ENCODE data around the gene HSBP1L1. TPM values are rescaled to one million over a fixed set of nuclear protein-coding genes. Genes with fewer than 3 reads are reported as not detected.

The HSBP1L1 gene
- total RNA-seq, 1 experiment from 2014 or later, result not detected

DNA sequence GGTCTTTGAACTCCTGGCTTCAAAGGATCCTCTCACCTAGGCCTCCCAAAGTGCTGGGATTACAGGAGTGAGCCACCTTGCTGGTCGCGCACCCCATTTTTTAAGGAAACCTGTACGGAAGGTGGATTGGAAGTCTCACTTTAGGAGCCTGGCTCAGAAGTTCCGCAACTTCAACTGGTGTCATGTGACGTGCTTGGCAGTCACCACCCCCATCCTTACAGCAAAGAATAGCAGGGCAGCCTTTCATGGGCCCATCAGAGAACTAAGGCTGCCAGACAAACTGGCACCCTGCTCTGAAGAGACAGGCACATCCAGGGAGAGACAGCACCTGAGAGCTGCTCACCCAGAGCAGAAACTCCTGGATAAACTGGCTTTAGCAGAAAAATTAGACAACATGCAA lies 9.7 kb upstream of the HSBP1L1 start:
- H2BK12ac ChIP-seq (ENCODE audit: insufficient read length, low read depth, low read length), result no peak overlapping the region
- peaks cover 0 to 1% (median 0%) of the 10 kb centered on the region in 3 experiments; a peak in 1 of 7 replicates for H3K36me3 Mint-ChIP-seq (ENCODE audit: insufficient read depth in 1 of 3, low read depth in 3 of 3)
- no peak overlapping the region for H2AK5ac ChIP-seq (ENCODE audit: insufficient read length, low read length)
- no peak overlapping the region for H3K56ac ChIP-seq (ENCODE audit: insufficient read length, low read depth, low read length)
- no peak overlapping the region for H4K8ac ChIP-seq (replicated peaks; ENCODE audit: insufficient read length, low read depth, low read length)
- no peak overlapping the region for H3K4me2 ChIP-seq (ENCODE audit: insufficient read depth, insufficient read length, low read length)
- H3K9me3 Mint-ChIP-seq, result no peaks in the 10 kb centered on the region; a peak in 1 of 5 replicates
- no peaks in the 10 kb centered on the region for H4K20me1 ChIP-seq (ENCODE audit: control insufficient read depth, insufficient read depth, insufficient read length)
- no peak overlapping the region for H3K4me3 Mint-ChIP-seq
- TF ChIP-seq CTCF (conservative IDR thresholded peaks at IDR 0.05), result no peak
- no peak overlapping the region for H3K27ac ChIP-seq (ENCODE audit: insufficient read length, low read depth, low read length)
- no peak overlapping the region for H4K5ac ChIP-seq (ENCODE audit: insufficient read length, low read depth, low read length)
- H2BK20ac ChIP-seq (ENCODE audit: low read depth, low read length, poor library complexity, severe bottlenecking), result no peak overlapping the region
- H3K9me3 ChIP-seq (ENCODE audit: control insufficient read depth, low read depth, low read length), result no peaks in the 10 kb centered on the region
- H2BK15ac ChIP-seq (ENCODE audit: low read depth, low read length), result no peak overlapping the region
- H3K79me1 ChIP-seq (ENCODE audit: insufficient read depth, low read depth, low read length, poor library complexity, severe bottlenecking), result no peaks in the 10 kb centered on the region
- no peak overlapping the region for H3K9ac ChIP-seq (ENCODE audit: extremely low read depth, insufficient read length, low read length)
- no CpG with 5 or more reads among the region's 5 CpGs for WGBS (ENCODE audit: extremely low coverage, insufficient read length, low lambda C conversion rate)
- peaks cover 87% of the 10 kb centered on the region for H3K27me3 Mint-ChIP-seq (ENCODE audit: low read depth)
- H2BK5ac ChIP-seq (ENCODE audit: insufficient read length, low read length), result no peak overlapping the region
- H3K4ac ChIP-seq (ENCODE audit: low read depth, low read length), result no peak overlapping the region
- no peak overlapping the region for H3K23ac ChIP-seq (ENCODE audit: insufficient read length, low read depth, low read length)
- no peak overlapping the region for H4K91ac ChIP-seq (ENCODE audit: insufficient read length, low read depth, low read length)
- peaks cover 2% of the 10 kb centered on the region; the same call in 1 of the 2 replicates for H3K4me1 ChIP-seq (ENCODE audit: insufficient read depth, low read length)
- DNase-seq, result no peak
- H3K27ac Mint-ChIP-seq, result no peak overlapping the region
- no peak overlapping the region for H2AFZ ChIP-seq (ENCODE audit: low read length)
- peaks cover 4% of the 10 kb centered on the region for H3K23me2 ChIP-seq (ENCODE audit: insufficient read length, low read depth, low read length, poor library complexity, severe bottlenecking)
- H3K4me1 Mint-ChIP-seq, result peaks cover 25% of the 10 kb centered on the region in 2 experiments
- no peak overlapping the region for H3K14ac ChIP-seq (ENCODE audit: insufficient read depth, low read length)
- peaks cover 21% of the 10 kb centered on the region for H3K27me3 ChIP-seq (ENCODE audit: insufficient read depth, low read length)
- H2BK120ac ChIP-seq (ENCODE audit: low read depth, low read length, poor library complexity, severe bottlenecking), result no peak overlapping the region
- H3K18ac ChIP-seq (ENCODE audit: insufficient read length, low read depth, low read length), result no peak overlapping the region
- H3T11ph ChIP-seq (ENCODE audit: low read length), result no peak overlapping the region
- no peaks in the 10 kb centered on the region for H3K79me2 ChIP-seq (ENCODE audit: insufficient read depth, low read length)
